GM18520 (cell line): ENCODE results near the gene SLAMF9.

ENCODE experiments used
- ATAC-seq: cut with Tn5 transposase; IDR thresholded peaks from one replicate; pipeline ENCODE4 v1.9.1; 2021; ENCODE audit not compliant: unreplicated experiment

SLAMF9 gene

DNA sequence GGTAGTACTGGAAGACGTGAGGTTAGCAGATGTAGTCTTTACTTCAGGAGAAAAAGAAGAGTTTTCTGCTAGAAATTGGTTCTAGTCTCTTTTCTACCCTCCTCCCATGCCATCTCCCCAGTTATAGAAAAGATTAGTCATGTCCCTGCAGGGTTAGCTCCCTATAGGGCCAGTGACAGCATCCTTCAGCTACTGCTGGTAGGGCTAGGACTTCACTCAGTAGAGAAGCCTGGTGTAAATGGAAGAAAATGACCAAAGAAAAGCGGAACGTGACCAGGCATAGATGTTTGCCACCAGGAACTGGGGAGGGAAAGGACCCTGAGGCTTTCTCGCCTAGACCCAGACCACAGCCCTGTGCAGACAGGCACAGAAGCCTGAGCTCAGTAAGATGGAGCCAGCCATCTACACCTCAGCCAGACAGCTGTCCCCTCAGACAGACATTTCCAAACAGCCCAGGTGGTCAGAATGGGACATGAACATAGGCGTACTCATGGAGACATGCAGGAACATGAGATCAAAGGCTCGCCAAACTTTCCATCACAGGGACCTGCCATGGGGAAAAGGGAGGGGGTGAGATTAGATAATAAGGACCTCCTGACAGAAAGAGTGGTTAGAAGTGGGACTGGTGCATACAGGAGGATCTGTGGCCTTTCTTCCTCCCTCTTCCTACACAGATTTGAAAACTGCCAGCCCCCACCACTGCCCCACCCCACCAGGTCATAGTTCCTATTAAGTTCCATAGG is 23.5 kb upstream of the SLAMF9 start:
- ATAC-seq, result no peak

DNA sequence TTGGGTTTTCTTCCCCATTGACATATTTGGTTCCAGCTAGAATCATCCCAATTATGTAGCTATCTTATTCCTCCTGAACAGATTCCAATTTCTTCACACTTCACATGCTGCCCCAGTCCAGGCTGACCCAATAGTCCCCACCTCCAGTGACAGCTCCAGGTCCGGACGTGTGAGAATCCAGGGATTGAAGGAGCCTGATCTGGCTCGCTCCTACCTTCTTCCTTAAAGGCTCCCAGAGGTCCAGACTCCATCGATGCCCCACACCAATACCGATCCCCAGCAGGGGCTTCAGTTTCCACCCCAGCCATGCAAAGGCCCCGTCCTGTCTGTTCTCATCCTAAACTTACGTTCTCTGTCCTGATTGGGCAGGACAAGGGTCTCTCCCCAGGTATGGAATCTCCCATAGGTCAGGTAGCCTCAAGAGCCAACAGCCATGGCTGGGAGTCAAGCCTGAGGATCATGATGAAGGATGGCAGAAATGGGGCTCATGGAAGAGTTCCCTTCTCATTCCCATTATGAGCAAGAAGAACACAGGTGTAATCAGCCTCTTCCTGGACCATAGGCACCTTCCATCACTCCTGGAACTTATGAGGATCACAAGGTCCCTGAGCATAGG is 20.4 kb upstream of the SLAMF9 start:
- no peak for ATAC-seq

DNA sequence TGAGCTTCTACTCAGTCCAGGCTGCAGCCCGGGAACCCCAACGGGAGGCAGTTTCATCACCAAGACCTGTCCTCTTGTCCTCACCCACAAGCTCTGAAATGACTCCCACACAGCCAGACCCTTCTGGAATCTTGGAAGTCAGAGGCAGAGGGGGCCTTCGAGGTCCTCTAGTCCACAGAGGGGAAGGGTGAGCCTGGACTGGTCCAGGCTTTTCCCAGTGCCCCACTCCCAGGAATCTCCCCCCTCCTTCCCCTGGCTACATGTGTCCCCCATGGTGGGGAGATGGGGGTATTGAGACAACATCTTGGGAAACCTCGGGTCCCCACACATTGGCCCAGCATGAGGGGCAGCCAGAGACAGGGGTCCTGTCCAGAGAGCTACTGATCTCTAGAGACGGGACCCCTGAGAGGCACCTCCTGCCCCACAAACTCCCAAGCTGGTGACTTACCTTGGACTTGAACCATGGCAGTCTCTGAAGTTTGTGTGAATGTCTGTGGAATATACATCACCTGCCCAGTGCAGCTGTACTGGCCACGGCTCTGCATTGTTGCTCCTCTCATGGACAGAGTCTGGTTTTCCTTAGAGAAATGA is 19.4 kb upstream of the SLAMF9 start:
- no peak for ATAC-seq

DNA sequence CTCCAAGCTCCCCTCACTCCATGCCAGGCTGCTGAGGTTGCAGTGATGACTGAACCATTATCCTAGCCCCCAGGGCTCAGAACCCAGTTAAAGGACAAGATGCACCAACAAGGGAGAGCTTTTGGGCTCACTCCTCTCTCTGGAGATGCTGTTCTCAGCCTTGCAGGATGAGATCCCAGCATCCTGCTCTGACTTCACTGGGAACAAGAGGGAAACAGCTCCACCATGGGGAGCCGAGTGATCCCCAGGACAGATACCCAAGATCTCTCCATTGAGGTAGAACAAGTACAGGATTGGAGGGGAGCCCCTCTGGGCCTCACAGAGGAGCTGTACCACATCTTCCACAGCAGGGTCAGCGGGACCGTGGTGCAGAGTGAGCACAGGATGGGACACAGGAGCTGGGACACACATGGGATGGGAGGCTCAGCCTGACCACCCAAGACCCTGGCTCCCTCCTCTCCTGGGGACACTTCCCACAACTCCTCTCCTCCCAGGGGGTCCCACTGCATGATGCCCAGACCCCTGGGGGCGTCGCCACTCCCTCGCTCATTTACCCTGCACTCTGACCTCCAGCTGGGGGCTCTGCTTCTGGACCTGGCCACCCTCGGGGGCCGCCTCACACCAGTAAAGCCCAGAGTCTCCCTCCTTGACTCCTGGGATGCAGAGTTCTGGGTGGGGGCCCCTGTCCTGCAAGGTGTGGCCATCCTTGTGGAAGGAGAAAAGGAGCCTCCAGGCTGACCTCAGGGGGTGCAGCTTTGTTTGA is 18.6 kb upstream of the SLAMF9 start:
- ATAC-seq, result no peak

DNA sequence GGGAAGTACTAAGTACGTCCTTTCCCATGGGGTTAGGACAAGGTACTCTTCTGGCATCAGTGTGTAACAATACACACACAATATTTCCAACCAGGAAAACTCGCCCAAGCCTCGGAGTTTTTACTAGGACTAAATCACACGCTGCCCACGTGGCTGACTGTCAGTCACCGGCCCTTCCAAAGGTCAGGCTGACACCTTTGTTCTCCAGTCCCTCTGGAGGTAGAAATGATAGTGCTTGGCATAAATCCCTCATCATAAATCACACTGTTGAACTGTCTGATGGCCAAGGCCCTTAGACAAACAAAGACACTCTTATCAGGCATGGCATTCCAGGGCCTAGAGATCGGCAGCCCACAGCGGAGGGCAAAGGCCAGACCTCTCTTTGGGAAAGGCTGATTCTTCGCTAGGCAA is 16.9 kb upstream of the SLAMF9 start:
- no peak for ATAC-seq

DNA sequence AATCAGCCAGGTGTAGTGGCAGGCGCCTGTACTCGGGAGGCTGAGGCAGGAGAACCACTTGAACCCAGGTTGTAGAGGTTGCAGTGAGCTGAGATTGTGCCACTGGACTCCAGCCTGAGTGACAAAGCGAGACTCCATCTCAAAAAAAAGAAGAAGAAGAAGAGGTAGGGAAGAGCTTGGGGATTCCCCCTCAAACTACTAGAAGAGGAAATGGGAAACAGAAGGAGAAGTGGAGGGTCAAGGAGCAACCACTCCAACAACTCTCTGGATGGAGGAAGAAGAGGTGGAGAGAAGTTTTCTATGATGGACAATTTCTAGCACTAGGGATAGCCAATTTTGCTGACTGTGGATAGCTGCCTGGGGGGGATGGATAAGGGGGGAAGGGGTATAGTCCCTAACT is 14.9 kb upstream of the SLAMF9 start:
- ATAC-seq, result no peak

DNA sequence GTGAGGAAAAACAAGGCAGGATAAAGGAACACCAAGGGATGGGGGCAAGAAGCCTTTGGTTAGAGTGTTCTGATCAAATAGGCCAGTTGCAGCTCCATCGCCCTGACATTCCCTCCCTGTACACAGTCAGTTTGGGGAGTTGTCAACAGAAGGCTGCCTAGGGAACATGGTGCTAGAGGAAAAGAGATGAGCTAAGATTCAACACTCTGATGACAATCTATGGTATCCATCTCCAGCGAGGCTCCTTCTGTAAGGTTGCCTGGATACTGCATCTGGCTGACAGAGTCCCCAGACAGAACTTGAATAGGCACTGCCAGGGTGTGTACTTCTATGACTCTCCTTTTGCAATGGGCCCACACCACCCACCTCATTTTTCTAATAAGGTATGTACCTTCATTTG is 11.2 kb upstream of the SLAMF9 start:
- ATAC-seq, result no peak

DNA sequence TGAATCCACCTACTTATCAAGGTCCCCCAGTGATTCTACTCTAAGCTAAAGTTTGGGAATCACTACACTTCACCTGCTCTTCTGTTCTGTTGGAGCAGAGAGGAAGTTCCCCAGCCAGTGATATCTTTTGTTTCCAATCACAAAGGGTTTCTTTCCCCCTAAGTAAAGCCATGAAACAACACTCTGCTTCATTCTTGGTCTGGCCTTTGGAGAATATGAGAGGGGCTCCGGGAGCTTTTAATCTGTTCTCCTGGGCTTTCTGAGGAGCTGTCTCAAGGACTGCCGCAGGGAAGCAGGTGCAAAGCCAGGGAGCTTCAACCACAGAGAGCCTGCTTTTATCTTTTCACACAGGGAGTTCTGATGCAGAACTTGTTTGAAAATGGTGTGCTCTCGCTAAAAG is 10.1 kb upstream of the SLAMF9 start:
- ATAC-seq, result no peak

DNA sequence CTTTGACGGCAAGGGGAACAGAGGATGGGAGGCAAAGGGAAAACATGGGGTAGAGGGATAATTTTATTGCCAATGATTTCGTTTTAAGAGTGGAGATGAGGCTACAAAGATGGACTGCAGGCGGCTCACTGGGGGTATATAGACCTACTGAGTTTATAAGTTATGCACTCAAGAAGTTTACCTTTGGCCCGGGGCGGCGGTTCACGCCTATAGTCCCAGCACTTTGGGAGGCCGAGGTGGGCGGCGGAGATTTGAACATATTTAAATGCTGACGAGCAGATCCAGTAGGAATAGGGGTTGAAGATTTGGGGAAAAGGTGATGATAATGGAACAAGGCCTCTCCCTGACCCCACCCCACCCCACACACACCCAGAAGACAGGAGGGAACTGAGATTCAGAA is 8.1 kb upstream of the SLAMF9 start:
- ATAC-seq, result no peak

DNA sequence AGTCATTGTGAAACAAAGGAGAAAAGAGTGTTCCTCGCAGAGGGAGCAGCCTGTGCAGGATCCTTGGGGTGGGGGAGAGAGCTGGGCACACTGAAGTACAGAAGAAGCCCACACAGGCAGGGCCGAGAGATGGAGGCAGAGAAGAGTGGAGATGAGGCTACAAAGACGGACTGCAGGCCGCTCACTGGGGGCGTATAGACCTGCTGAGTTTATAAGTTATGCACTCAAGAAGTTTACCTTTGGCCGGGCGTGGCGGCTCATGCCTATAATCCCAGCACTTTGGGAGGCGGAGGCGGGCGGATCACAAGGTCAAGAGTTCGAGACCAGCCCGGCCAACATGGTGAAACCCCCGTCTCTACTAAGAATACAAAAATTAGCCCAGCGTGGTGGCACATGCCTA is 7.6 kb upstream of the SLAMF9 start:
- ATAC-seq, result no peak

DNA sequence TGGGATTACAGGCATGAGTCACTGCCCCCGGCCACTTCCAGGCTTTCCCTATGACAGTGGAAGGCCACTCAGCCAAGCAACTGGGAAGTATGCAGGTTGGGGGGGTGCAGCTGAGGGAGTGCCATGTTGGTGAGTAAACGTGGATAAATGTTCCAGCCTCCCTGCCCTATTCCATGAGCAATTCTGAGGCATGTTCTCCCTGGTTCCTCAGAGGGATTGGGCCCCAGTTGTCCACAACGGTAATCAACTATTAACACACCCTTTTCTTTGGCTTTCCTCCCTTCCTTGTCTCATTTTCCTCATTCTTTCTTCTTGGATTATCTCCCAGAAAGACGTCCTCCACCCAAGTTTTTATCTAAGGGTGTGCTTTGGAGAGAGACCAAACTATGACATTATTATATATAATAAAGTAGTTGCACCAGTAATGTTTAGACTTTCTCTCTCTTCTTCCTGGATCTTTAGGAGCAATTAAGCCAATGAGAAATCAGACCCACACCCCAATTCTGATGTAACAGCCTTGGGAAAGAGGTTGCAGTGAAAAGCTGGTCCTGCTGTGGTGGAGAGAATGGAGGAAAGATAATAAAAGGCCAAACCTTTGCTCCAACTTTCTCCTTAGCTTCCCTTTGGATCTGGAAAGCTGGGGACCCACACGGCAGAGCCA is 6.8 kb upstream of the SLAMF9 start:
- ATAC-seq, result no peak

DNA sequence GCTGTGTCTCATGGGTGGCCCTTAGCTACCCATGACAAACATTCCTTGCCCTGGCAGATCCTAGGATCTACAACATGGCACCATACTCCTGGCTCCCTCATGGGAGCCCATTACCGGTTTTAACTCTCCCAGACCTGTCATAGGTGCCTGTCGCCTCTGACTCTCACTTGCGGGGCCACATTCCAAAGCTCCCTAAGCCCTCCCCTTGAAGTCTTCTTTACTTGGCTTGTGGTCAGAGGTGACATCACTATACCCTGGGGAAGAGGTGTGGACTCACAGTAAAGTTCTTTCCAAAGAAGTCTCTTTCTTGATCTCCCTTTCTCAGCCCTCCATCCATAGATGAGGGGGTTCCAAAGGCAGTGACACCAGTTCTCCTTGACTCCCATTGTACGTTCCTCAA is 5.4 kb upstream of the SLAMF9 start:
- ATAC-seq, result peak; percentile 6

DNA sequence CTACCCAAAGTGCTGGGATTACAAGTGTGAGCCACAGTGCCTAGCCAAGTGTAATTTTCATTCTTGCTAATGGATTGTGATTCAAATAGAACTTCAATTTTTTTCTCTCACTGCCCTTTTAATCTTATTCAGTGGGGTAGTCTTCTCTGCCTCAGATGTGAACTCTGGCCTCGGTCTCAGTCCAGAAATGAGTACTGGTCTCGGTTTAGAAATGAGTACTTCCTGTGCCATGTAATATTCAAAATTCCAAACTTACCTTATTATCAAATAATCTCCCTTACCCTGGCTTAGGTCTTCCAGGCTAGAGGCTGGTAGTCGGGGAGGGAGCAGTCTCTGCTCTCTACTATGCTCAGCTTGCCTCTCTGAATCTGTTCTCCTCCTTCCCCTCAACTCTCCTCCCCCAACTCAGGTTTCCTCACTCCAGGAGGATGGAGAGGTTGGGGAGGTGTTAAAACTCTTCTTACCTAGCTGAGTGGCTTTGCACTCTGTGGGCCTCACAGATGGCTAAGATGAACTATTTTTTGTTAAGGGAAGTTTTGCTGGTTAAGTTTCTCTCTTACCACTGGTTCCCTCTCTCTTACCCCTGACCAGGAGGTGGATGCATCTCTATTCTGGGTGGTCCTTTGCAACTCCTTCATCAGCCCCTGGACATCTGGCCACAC is 4.8 kb upstream of the SLAMF9 start:
- peak; percentile 69 for ATAC-seq

DNA sequence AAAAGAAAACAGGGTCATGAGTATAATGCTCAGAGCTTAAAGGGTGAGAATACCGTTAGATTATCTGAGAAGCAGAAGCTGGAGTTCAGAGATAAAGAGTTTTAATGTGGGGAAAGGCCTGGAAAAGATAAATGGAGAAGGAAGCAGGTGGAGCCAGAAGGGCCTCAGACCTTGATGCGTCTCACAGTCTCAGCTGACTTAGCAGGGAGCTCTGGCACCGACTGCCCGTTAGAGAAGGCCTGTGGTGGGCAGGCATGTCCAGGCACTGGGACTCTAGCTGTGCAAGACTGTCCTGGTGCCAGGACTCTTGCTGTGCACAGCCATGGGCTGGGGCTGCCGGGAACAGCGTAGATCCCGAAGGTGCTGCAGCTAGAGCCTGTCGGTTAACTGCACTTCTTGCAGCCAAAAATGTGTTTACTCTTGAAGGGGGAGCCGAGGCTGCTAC is 3.8 kb upstream of the SLAMF9 start:
- ATAC-seq, result no peak

DNA sequence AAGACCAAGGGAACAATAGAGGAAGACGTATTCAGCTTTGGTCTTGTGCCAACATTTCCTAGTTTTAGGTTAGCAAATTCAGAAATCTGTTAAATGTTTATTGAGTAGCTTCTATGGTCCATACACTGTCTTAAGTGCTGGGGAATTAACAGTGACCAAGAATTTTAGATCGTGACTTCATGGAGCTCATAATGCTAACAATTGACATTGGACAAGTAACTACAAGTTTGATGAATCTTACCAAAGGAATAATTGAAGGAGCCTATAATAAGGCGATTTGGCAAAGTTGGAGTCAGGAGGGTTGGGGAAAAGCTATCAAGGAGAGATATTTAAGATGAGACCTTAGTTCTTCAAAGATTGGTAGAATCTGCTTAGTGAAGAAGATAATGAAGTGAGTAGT is 1.4 kb upstream of the SLAMF9 start:
- no peak for ATAC-seq

DNA sequence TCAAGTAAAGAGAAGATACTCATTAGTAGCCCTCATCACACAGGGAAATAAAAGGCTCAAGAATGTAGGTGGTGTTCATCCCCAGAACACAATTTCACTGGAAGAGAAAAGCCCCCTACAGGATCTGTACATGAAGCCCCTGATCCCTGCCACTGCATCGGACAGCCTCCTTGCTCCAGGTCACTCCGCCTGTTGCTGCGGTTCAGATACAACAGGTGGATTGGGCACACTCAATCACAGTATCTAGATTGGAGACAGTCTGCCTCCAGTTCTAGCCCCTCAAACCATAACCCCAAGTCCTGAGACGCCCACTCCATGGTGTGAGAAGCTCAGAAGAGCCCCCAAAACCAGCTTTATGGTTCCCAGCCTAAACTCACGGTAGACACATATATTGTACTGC is 1.1 kb downstream of the SLAMF9 start:
- no peak for ATAC-seq

DNA sequence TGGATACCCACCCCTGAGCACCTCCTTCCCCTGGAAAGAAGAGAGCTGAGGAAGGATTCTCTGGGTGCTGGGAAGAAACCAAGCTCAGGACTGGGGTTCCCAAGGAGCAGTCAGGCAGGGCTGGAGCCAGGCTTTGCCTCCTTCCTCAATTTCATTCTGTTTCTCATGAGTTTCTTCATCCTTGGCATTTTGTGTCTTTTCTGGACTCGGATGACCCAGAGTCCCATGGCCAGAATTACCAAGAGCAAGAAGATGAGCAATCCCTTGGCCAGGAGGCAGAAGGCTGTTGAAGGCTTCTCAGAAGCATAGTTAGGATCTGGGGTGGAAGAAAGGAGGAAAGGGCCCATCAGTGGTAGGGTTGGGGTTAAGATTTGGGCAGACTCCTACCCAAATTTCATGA is 2.5 kb downstream of the SLAMF9 start:
- no peak for ATAC-seq

DNA sequence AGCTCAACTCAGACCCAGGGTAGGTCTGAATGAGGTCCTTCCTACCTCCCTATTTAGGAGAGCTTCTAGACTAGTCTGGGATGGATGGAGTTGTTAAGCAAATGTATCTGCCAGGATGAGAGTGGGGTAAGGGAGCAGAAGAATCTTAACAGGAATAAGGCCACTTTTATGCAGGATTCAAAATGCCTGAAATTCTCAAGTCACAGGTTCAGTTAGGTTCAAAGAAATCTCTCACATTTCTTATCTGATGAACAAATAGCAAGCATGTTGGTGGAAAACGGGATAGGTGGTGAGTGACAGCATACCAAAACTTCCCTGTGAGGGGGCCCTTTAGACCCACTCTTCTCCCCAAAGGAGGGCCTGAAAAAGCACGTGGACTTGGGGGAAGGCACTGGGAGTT is 3.0 kb downstream of the SLAMF9 start:
- no peak for ATAC-seq

DNA sequence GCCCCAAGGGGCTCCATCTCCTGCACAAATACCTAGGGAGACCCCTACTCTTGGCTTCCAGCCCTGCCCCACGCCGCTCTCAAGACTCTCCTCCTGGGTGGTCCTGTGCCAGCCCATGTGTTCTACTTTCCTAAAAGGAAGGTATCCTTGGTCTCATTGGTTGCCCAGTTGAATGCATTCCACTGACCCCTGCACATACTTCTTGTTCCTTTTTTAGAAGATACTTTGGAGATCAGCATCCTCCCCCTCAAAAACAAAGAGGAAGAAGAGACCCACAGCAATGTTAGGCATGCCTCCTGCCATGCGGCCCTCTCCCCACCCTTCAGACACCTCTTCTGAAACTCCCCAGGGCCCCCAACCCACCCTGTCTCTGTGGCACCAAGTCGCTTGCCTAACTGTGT is 4.1 kb downstream of the SLAMF9 start:
- no peak for ATAC-seq

DNA sequence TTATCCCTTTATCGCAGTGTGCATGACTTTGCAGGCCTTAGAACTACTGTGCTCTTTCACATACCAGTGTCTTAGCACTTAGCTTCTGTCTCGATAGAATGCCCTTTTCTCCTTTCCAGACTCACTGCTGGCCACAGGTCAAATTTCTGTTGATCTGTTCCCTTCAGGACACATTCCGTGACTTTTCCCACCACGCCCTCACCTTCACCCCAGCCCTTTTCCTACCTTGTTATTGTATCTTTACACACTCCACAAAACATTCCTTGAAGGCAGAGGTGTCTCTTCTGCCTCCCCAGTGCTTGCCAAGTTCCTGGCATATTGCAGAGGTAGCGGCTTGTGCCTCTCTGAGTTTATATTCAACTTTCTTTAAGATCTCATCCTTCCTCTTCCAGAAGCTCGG is 4.9 kb downstream of the SLAMF9 start:
- ATAC-seq, result no peak

DNA sequence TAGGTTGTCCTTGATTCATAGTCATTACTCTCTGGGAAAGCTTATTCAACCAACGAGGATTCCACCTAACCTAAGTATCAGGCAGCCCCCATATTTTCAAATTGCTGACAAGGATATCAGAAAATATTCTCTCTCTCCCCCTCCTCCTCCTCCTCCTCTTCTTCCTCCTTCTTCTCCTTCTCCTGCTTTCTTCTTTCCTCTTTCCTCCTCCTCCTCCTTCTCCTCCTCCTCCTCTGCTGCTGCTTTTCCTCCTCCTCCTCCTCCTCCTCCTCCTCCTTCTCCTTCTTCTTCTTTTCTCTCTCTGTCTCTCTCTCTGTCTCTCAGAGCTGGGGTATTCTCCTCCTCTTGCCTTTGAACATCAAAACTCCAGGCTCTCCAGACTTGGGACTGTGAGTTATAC is 6.1 kb downstream of the SLAMF9 start:
- ATAC-seq, result no peak
